ENCODE results near the gene WAC. TPM values are rescaled to one million over a fixed set of nuclear protein-coding genes. Genes with fewer than 3 reads are reported as not detected.
"Not testable (repeated sequence)": the region's sequence is repeated elsewhere in the genome, so short reads cannot be mapped to it uniquely, and the experiment has no call there.

WAC gene
- total and polyA plus RNA-seq, 7 donors: 33.9 to 79.9 (median 64.2) TPM

- Histone ChIP-seq H3K4me1 (no peaks in the 10 kb centered on the region), H3K36me3 (ENCODE audit: insufficient read depth in 1 of 2, low read depth in 1 of 2) (no peaks in the 10 kb centered on the region), H3K27me3 (ENCODE audit: insufficient read depth in 3 of 3, low read length in 2 of 3) (no peaks in the 10 kb centered on the region), H3K9me3 (no peaks in the 10 kb centered on the region), H3K4me3 (no peak overlapping the region), H3K27ac (no peak overlapping the region)
- ATAC-seq: no peak
- WGBS, 3 donors: 87 to 89% (median 88%) methylated on average over 3 of the region's 3 CpGs
- TF ChIP-seq, protein P1, sequence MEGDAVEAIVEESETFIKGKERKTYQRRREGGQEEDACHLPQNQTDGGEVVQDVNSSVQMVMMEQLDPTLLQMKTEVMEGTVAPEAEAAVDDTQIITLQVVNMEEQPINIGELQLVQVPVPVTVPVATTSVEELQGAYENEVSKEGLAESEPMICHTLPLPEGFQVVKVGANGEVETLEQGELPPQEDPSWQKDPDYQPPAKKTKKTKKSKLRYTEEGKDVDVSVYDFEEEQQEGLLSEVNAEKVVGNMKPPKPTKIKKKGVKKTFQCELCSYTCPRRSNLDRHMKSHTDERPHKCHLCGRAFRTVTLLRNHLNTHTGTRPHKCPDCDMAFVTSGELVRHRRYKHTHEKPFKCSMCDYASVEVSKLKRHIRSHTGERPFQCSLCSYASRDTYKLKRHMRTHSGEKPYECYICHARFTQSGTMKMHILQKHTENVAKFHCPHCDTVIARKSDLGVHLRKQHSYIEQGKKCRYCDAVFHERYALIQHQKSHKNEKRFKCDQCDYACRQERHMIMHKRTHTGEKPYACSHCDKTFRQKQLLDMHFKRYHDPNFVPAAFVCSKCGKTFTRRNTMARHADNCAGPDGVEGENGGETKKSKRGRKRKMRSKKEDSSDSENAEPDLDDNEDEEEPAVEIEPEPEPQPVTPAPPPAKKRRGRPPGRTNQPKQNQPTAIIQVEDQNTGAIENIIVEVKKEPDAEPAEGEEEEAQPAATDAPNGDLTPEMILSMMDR (IDR thresholded peaks at IDR 0.05): no peak
- DNase-seq: no peak
- intact Hi-C loops (cut with DNase I): no loop called here
These were observed 23.6 kb upstream of the WAC start for GRCh38 chr10:28509286-28509685.

DNA sequence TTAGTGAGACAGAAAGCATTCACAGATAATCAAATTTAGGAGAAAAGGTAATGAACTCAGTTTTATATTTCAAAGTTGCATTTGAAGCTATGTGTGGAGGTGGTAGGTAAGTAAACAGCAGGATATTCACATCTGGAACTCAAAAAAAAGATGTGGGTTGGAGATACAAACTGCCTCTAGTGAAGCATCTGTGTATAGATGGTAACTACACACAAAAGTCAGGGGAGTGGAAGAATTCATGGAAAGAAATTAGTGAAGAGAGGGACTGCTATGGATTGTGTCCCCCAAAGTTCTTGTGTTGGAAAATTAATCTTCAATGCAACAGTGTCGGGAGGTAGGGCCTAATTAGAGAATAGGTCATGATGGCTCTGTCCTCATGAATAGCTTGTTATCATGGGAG lies 18.3 kb upstream of the WAC start:
- Histone ChIP-seq H3K4me1 (no peaks in the 10 kb centered on the region), H3K27me3 (ENCODE audit: insufficient read depth in 3 of 3, low read length in 2 of 3) (no peaks in the 10 kb centered on the region), H3K4me3 (no peak overlapping the region), H3K36me3 (ENCODE audit: insufficient read depth in 1 of 2, low read depth in 1 of 2) (no peaks in the 10 kb centered on the region), H3K27ac (no peak overlapping the region), H3K9me3 (no peaks in the 10 kb centered on the region)
- TF ChIP-seq, protein P1 (IDR thresholded peaks at IDR 0.05): no peak
- DNase-seq (no peak), ATAC-seq (no peak)
- intact Hi-C loops (cut with DNase I): no loop called here
- 79 to 94% (median 90%) methylated on average over 1 of the region's 1 CpG for WGBS, 3 donors

DNA sequence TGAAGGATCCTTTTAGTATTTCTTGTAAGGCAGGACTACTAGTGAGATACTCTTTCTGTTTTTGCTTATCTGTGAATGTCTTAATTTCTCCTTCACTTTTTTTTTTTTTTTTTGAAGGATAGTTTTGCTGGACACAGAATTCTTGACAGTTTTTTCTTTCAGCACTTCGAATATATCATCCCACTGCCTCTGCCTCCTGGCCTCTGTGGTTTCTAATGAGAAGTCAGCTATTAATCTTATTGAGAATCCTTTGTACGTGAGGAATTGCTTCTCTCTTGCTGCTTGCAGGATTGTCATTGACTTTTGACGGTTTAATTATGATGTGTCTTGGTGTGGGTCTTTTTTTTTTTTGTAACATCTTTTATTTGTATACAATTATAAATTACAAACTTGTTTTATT lies 12.6 kb upstream of the WAC start:
- no peak overlapping the region for H3K4me3 ChIP-seq
- peaks cover 3 to 13% of the 10 kb centered on the region in 2 donors for H3K36me3 ChIP-seq (ENCODE audit: insufficient read depth in 1 of 2, low read depth in 1 of 2)
- peaks cover 12% of the 10 kb centered on the region for H3K9me3 ChIP-seq
- no peaks in the 10 kb centered on the region for H3K27me3 ChIP-seq (ENCODE audit: insufficient read depth in 3 of 3, low read length in 2 of 3)
- no peaks in the 10 kb centered on the region for H3K4me1 ChIP-seq
- intact Hi-C loops (cut with DNase I): no loop called here
- ATAC-seq: no peak
- no peak for DNase-seq
- WGBS, 3 donors: 93 to 98% (median 95%) methylated on average over 3 of the region's 3 CpGs
- TF ChIP-seq, protein P1 (IDR thresholded peaks at IDR 0.05): no peak
- no peak overlapping the region for H3K27ac ChIP-seq

- DNase-seq; H3K27me3 ChIP-seq (ENCODE audit: insufficient read depth in 3 of 3, low read length in 2 of 3); intact Hi-C loops (cut with DNase I); ATAC-seq; H3K27ac ChIP-seq; H3K4me1 ChIP-seq; H3K4me3 ChIP-seq: not testable (repeated sequence)
- peaks cover 3 to 18% of the 10 kb centered on the region in 2 donors for H3K36me3 ChIP-seq (ENCODE audit: insufficient read depth in 1 of 2, low read depth in 1 of 2)
- H3K9me3 ChIP-seq: peaks cover 12% of the 10 kb centered on the region
- WGBS, 3 donors: 98 to 99% (median 99%) methylated on average over 4 of the region's 4 CpGs
These were observed 12.1 kb upstream of the WAC start for GRCh38 chr10:28520828-28521227.

DNA sequence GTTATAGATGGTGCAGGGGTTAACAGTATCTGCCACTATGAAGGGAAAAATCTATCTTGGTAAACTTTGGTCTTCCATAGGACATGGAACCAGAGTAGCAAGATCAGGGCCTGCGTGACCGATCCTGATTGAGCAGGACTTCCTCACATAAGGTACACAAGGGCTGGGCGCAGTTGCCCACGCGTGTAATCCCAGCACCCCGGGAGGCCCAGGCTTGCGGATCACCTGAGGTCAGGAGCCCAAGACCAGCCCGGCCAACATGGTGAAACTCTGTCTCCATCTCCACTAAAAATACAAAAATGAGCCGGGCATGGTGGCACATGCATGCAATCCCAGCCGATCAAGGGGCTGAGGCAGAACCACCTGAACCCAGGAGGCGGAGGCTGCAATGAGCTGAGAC lies 11.0 kb upstream of the WAC start:
- peak in 1 of 2 donors; percentile 42 for DNase-seq
- 96 to 100% (median 97%) methylated on average over 10 to 11 of the region's 11 CpGs for WGBS, 3 donors
- H3K4me3 ChIP-seq; H3K27me3 ChIP-seq (ENCODE audit: insufficient read depth in 3 of 3, low read length in 2 of 3); H3K27ac ChIP-seq; H3K4me1 ChIP-seq; ATAC-seq; intact Hi-C loops (cut with DNase I): not testable (repeated sequence)
- H3K36me3 ChIP-seq (ENCODE audit: insufficient read depth in 1 of 2, low read depth in 1 of 2): peaks cover 3 to 23% of the 10 kb centered on the region in 2 donors
- H3K9me3 ChIP-seq: peaks cover 12% of the 10 kb centered on the region

DNA sequence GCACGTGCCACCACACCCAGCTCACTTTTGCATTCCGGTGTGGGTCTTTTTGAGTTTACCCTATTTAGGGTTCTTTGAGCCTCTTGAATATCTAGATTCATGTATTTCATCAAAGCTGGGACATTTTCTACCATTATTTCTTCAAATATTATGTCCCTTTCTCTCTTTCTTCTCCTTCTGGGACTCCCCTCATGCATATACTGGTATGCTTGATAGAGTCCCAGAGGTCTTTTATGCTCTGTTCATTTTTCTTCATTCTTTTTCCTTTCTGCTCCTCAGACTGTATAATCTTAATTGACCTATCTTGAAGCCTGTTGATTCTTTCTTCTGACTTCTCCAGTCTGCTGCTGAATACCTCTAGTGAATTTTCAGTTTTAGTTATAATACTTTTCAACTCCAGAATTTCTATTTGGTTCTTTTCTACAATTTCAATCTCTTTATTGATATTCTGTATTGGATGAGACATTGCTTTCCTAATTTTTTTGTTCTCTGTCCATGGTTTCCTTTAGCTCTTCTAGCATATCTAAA lies 9.1 kb upstream of the WAC start:
- peaks cover 12% of the 10 kb centered on the region for H3K9me3 ChIP-seq
- WGBS, 3 donors: 98 to 100% (median 99%) methylated on average over 2 of the region's 2 CpGs
- no peak overlapping the region for H3K4me3 ChIP-seq
- no peaks in the 10 kb centered on the region for H3K4me1 ChIP-seq
- H3K36me3 ChIP-seq (ENCODE audit: insufficient read depth in 1 of 2, low read depth in 1 of 2): peaks cover 3 to 23% of the 10 kb centered on the region in 2 donors
- intact Hi-C loops (cut with DNase I): no loop called here
- ATAC-seq (no peak), DNase-seq (no peak)
- H3K27me3 ChIP-seq (ENCODE audit: insufficient read depth in 3 of 3, low read length in 2 of 3): no peaks in the 10 kb centered on the region
- TF ChIP-seq, protein P1 (IDR thresholded peaks at IDR 0.05): no peak
- no peak overlapping the region for H3K27ac ChIP-seq
